HG03575 (cell line): ENCODE data around the gene PLOD1.
"Not testable (repeated sequence)": the region's sequence is repeated elsewhere in the genome, so short reads cannot be mapped to it uniquely, and the experiment has no call there.

Experiments
- ATAC-seq: cut with Tn5 transposase; IDR thresholded peaks from one replicate; pipeline ENCODE4 v1.9.1; 2021; ENCODE audit not compliant: unreplicated experiment, insufficient number of reproducible peaks, low FRiP score; ENCODE audit errors: extremely low read depth

Gene PLOD1

GRCh38 chr1:11997081-11997850 lies 62.7 kb downstream of the PLOD1 start:
- no peak for ATAC-seq

- no peak for ATAC-seq
Observed at GRCh38 chr1:11998636-11999035, 64.1 kb downstream of the PLOD1 start.

- ATAC-seq, result no peak
Observed at GRCh38 chr1:11999236-11999635, 64.7 kb downstream of the PLOD1 start.

GRCh38 chr1:12001249-12001917 lies 66.9 kb downstream of the PLOD1 start:
- no peak for ATAC-seq

- ATAC-seq, result no peak
Observed at GRCh38 chr1:12001996-12002493, 67.5 kb downstream of the PLOD1 start.

GRCh38 chr1:12003762-12004161 lies 69.2 kb downstream of the PLOD1 start:
- no peak for ATAC-seq

- ATAC-seq, result no peak
Observed at GRCh38 chr1:12005488-12006166, 71.1 kb downstream of the PLOD1 start.

- no peak for ATAC-seq
Observed at GRCh38 chr1:12006167-12006921, 71.8 kb downstream of the PLOD1 start.

GRCh38 chr1:12007204-12007603 lies 72.7 kb downstream of the PLOD1 start:
- ATAC-seq, result no peak

- not testable (repeated sequence) for ATAC-seq
Observed at GRCh38 chr1:12008355-12008754, 73.8 kb downstream of the PLOD1 start.

- ATAC-seq, result no peak
Observed at GRCh38 chr1:12009318-12009947, 74.9 kb downstream of the PLOD1 start.

GRCh38 chr1:12010746-12011570 lies 76.4 kb downstream of the PLOD1 start:
- no peak for ATAC-seq

- no peak for ATAC-seq
Observed at GRCh38 chr1:12011998-12012397, 77.5 kb downstream of the PLOD1 start.

GRCh38 chr1:12012560-12013316 lies 78.2 kb downstream of the PLOD1 start:
- no peak for ATAC-seq

- no peak for ATAC-seq
Observed at GRCh38 chr1:12014141-12014991, 79.8 kb downstream of the PLOD1 start.

GRCh38 chr1:12015001-12015491 lies 80.5 kb downstream of the PLOD1 start:
- no peak for ATAC-seq
